T follicular helper cell (primary cell): Measurements from ENCODE around the gene RTP2.

Experiments used
- DNase-seq: peaks from one replicate; pipeline ENCODE4 v3.0.0-alpha.2; 2020; ENCODE audit warnings: low read depth

RTP2 gene

GRCh38 chr3:187667526-187667925 lies 34.8 kb downstream of the RTP2 start:
- no peak for DNase-seq

GRCh38 chr3:187665764-187666402 lies 36.5 kb downstream of the RTP2 start:
- DNase-seq = no peak

- no peak for DNase-seq
These were observed 37.3 kb downstream of the RTP2 start for GRCh38 chr3:187665010-187665409.

GRCh38 chr3:187662848-187663409 lies 39.4 kb downstream of the RTP2 start:
- no peak for DNase-seq

- no peak for DNase-seq
These were observed 41.1 kb downstream of the RTP2 start for GRCh38 chr3:187661267-187661666.

GRCh38 chr3:187651282-187651681 lies 51.1 kb downstream of the RTP2 start:
- no peak for DNase-seq
